NCI-H774 (cell line): Measurements from ENCODE around the gene MYO5C.

Experiments used
- DNase-seq: peaks from one replicate; lab custom pipeline; 2025; lab: John Stamatoyannopoulos, UW

MYO5C gene, protein sequence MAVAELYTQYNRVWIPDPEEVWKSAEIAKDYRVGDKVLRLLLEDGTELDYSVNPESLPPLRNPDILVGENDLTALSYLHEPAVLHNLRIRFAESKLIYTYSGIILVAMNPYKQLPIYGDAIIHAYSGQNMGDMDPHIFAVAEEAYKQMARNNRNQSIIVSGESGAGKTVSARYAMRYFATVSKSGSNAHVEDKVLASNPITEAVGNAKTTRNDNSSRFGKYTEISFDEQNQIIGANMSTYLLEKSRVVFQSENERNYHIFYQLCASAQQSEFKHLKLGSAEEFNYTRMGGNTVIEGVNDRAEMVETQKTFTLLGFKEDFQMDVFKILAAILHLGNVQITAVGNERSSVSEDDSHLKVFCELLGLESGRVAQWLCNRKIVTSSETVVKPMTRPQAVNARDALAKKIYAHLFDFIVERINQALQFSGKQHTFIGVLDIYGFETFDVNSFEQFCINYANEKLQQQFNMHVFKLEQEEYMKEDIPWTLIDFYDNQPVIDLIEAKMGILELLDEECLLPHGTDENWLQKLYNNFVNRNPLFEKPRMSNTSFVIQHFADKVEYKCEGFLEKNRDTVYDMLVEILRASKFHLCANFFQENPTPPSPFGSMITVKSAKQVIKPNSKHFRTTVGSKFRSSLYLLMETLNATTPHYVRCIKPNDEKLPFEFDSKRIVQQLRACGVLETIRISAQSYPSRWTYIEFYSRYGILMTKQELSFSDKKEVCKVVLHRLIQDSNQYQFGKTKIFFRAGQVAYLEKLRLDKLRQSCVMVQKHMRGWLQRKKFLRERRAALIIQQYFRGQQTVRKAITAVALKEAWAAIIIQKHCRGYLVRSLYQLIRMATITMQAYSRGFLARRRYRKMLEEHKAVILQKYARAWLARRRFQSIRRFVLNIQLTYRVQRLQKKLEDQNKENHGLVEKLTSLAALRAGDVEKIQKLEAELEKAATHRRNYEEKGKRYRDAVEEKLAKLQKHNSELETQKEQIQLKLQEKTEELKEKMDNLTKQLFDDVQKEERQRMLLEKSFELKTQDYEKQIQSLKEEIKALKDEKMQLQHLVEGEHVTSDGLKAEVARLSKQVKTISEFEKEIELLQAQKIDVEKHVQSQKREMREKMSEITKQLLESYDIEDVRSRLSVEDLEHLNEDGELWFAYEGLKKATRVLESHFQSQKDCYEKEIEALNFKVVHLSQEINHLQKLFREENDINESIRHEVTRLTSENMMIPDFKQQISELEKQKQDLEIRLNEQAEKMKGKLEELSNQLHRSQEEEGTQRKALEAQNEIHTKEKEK (N-terminal part only)

DNA sequence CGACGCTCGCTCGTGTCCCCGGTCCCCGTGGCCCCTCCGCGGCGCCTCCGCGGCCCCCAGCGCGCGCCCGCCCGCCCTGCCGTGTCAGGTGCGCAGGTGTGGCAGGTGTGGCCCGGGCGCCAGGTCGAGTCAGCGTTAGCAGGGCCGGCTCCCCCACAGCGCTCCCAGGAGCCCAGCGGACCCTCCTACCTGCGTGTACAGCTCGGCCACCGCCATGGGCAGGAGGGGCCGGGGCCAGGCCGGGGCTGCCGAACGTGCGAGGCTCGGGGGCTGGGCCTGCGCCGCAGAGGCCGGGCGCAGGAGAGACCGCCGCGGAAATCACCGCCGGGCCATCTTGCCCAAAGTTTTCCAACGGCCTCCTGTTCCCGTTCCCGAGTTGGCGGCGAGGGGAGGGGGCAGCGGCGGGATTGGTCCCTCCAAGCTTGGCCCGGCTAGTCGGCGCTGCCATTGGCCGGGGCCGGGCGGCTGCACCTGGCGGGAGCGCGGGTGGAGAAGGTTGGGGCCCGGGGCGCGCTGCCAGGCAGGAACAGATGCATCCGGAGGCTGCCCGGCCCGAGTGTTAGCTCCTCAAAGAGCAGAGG is at the start of gene MYO5C:
MYO5C (minus strand) TSS at position 384 of the 581 bp plus-strand sequence; CDS start at position 216, 168 bp downstream.
- DNase-seq, result peak; percentile 89

DNA sequence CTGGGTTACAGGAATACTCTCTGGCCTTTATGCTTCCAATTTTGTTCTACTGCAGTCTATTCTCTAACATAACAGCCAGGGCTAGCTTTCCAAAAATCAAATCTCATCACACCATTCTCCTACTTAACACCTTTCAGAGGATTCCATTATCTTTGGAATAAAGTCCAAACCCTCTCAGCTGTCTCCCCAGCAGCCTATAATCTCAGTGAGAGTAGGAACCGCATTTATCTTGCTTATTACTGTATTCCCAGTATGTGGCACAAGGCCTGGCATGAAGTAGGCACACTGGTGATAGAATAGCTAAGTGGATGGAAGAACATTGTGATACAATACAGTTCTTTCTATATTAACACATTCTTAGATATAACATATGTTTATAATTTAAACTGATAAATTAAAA is 49.0 kb upstream of the MYO5C start:
- DNase-seq, result no peak

DNA sequence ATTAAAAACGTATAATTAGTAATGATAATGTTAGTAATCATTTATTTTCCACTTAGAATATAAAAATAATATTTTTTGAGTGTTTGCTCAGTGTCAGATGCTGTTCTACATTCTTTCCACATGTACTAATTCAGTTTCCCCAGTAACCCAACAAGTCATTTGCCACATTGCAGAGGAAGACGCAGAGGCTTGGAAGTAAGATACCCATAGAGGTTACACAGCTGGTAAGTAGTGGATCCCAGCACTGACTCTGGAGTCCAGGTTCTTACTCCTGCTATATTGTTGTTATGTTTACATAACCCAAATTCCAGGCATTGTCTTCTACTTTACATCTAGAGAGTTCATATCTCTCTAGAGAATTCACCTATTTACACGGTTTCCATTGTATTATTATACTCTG is 48.2 kb upstream of the MYO5C start:
- no peak for DNase-seq

- no peak for DNase-seq
These were observed 44.5 kb upstream of the MYO5C start for GRCh38 chr15:52340093-52340492.

DNA sequence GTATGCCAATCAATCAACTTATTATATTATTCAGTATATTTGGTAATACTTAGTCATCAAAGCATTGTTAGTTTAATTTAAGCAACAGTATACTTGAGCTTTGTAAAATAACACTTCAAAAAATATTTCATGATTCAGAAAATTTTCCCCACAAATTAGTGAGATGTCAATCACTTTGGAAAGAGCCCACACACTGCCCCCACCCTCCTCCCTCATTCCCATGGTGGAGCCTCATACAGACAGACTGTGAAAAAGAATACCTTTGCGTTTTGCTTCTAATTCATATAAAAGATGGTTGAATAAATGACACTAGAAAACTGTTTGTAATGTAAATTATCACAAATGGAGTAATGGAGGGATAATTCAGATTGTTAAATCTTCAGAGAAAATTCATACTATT is 43.3 kb upstream of the MYO5C start:
- no peak for DNase-seq

DNA sequence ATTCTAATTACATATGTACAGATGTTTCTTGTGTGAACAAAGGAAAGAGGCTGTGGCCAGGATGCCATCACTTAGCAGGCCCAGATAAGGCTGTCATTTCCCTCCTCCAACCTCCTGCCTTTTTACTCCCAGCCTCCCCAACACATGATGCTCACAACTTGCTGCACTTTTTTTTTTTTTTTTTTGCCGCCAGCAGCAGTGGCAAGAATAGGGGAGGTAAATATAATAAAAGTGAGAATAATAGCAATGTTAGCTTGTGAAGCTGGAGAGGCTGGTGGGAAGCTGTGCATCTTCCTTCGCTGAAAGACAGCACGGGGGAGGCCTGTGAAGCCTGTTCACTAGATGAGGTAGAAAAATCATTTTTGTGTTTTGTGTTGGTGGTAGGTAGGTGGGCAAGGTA is 42.5 kb upstream of the MYO5C start:
- DNase-seq, result no peak

DNA sequence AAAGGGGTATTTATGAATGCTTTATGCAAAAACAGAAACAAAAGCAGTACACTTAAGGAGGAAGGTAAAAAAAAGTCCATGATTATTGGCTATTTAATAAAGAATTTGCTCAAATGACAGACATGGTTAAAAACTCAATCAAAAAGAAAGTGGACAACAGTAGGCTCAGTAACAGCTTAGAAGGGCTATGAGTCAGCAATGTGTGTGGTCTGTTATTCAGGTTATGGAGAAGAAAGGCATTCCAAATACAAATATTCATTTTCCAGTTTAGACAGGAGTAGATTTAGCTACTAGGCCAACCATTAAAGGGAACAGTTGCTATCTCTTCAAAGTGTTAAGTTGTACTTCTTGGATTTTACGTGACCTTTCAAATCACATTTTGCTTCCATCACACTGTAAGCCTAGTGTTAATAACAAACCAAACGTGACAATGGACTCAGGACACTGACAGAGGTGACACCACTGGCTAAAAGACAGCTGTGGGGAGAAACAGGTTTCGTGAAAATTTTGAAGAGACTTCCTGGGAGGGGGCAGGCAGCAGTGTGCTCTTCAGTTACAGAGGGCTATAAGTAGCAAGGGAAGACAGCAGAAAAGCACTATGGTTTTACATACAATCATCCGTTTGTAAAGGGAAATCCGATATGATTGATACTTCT is 41.7 kb upstream of the MYO5C start:
- DNase-seq, result no peak

GRCh38 chr15:52336529-52336928 is 40.9 kb upstream of the MYO5C start:
- no peak for DNase-seq

- DNase-seq, result no peak
These were observed 39.0 kb upstream of the MYO5C start for GRCh38 chr15:52334491-52335160.

DNA sequence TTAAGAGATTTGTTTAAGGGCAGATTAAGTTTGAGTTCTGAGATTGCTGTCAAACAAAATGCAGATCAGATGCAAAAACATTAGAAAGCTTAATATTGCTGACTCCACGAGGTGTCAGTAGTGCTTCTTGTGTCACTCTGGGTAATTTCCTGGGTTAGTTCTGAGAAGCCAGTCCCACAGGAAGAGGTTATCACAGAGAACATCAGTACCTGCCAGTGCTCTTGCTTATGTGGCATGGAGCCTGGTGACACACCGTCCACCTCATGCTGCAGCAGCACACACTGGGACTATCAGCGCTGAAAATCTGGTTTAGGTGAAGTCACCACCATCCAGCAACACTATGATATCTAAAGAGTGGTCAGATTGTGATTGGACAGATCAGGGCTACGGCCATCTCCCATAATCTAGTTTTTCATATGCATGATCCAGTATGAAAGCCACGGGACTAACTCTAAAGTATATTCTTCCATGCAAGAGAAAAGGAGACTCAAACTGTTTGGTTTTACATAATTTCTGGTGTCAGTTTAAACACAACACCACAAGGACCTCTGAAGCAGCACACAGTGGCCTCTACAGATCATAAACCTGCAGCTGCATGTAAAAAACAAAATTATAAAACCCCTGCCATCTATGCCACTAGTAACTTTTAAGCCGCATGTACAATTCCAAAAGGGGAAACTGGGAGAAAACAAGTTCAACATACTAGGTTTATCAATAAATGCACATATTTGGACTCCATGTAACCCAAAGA is 36.1 kb upstream of the MYO5C start:
- DNase-seq, result no peak

DNA sequence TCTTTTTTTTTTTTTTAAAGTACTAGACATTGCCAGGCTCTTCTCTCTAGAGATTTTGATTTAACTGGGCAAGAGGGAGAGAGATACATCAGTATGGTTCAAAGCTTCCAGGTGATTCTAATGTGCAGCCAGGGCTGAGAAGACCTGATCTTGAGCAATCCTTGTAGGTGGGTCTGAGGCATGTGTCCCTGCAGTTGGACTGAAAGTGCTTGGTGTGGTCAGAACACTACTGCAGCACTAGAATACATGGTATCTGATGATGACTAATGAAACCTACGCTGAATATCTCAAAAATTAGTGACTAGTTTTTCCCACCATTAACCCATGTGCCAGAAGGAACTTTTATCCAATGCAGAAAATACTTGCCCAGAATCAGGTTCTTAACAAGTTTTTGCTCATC is 34.4 kb upstream of the MYO5C start:
- no peak for DNase-seq

DNA sequence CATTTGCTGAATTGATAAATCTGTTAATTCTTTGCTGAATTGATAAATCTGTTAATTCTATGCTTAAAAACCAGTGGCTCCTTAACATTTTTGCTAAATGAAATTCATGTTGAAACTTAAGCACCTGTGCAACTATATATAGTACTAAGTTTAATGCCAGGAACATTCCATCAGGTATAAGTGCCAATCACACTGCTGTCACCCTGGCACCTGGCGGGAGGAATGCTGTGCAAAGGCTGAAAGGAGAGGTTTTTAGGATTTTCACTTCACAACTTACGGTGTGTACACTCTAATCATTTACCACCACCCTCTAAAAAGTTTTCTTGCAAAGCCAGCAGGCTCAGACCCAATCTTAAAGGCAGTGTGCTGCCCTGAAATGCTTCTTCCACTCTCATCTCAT is 33.5 kb upstream of the MYO5C start:
- DNase-seq, result no peak

DNA sequence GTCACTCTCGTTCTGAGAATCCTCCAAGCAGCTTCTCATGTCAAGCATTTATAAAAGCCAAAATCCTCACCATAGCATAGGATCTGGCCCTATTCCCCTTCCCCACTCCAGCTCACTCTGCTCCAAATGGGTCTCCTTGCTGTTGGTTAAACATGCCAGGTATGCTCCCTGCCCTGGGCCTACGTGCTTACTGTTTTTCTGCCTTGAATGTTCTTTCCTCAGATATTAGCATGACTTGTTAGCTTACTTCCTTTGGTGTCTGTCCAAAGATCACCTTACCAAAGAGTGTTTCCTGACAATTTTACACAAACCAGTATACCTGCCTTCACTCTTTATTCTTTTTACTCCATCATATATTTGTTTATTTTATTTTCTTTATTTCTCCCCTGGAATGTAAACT is 33.1 kb upstream of the MYO5C start:
- DNase-seq, result no peak

GRCh38 chr15:52326756-52327155 is 31.2 kb upstream of the MYO5C start:
- no peak for DNase-seq

GRCh38 chr15:52324109-52324508 is 28.5 kb upstream of the MYO5C start:
- DNase-seq, result no peak

GRCh38 chr15:52318729-52319500 is 23.3 kb upstream of the MYO5C start:
- DNase-seq, result no peak

DNA sequence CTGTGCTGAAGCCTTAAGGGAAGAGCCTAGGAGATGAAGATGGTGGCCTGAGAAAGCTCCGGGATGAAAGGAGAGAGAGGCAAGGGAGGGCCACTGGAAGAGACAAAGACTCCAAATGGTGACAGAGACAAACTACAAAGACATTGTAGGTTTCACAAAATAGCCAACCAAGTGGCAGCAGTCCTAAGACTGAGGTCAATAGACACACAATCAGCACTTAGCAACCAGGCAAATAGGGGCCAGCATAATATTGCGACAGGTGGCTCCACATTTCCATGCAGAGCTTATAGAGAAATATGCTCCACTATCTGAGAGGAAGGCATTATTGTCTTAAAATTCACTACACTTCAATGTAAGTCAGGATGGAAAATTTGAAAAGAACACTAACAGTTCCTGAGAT is 22.1 kb upstream of the MYO5C start:
- no peak for DNase-seq

- no peak for DNase-seq
These were observed 21.4 kb upstream of the MYO5C start for GRCh38 chr15:52317022-52317421.

DNA sequence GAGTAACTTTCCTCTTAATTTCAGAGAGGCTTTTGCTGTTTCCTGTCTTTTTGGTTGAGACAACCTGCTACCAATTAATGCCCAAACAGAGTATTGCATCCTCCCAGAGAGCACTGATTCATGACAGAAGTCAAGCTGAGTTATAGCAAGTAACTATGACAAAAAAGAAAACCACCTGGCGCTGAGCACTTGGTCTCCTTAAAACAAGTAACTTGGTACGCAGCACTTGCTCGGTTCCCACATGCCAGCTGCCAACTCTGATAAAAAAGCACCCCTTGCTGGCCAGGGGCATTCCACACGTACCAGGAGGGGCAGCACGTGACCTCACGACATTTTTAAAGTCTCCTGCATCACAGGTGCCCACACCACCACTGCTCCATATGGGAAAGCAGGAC is 13.5 kb upstream of the MYO5C start:
- DNase-seq, result no peak
